ENCODE results near the gene SCG5.

The SCG5 gene

DNA sequence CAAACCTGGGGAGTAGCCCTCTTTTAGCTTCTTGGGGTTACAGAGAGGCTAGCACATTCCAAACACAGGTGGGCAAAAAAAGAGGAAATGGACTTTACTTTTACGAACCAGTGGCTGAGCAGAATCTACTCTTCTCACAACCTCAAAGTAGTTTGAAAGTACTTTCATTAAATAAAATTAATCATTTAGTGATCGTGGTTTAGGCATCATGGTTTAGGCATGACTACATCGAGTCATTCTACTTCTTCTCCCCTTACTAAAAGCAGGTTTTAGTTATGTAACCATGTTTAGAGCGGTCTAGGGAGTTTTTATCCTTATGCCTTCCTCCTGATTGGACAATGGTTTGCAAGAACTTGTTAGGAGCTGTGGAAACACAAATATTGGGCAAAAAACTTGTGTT is 73.8 kb downstream of the SCG5 start:
- TF ChIP-seq ZSCAN30 (tag by site-specific recombination; IDR thresholded peaks at IDR 0.05) (no peak), ZNF549 (tag by site-specific recombination; IDR thresholded peaks at IDR 0.05) (no peak), ZNF623 (tag by site-specific recombination; IDR thresholded peaks at IDR 0.05) (no peak), ZBTB48 (tag by site-specific recombination; IDR thresholded peaks at IDR 0.05) (no peak), ZNF510 (tag by site-specific recombination; IDR thresholded peaks at IDR 0.05; ENCODE audit: insufficient replicate concordance) (no peak), HOXC10 (CRISPR knock-in tag; IDR thresholded peaks at IDR 0.05) (no peak)
- TF ChIP-seq, protein P1, sequence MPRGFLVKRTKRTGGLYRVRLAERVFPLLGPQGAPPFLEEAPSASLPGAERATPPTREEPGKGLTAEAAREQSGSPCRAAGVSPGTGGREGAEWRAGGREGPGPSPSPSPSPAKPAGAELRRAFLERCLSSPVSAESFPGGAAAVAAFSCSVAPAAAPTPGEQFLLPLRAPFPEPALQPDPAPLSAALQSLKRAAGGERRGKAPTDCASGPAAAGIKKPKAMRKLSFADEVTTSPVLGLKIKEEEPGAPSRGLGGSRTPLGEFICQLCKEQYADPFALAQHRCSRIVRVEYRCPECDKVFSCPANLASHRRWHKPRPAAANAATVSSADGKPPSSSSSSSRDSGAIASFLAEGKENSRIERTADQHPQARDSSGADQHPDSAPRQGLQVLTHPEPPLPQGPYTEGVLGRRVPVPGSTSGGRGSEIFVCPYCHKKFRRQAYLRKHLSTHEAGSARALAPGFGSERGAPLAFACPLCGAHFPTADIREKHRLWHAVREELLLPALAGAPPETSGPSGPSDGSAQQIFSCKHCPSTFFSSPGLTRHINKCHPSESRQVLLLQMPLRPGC (tag by site-specific recombination; IDR thresholded peaks at IDR 0.05), result no peak
- TF ChIP-seq, protein P2, sequence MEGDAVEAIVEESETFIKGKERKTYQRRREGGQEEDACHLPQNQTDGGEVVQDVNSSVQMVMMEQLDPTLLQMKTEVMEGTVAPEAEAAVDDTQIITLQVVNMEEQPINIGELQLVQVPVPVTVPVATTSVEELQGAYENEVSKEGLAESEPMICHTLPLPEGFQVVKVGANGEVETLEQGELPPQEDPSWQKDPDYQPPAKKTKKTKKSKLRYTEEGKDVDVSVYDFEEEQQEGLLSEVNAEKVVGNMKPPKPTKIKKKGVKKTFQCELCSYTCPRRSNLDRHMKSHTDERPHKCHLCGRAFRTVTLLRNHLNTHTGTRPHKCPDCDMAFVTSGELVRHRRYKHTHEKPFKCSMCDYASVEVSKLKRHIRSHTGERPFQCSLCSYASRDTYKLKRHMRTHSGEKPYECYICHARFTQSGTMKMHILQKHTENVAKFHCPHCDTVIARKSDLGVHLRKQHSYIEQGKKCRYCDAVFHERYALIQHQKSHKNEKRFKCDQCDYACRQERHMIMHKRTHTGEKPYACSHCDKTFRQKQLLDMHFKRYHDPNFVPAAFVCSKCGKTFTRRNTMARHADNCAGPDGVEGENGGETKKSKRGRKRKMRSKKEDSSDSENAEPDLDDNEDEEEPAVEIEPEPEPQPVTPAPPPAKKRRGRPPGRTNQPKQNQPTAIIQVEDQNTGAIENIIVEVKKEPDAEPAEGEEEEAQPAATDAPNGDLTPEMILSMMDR (tag by site-specific recombination; IDR thresholded peaks at IDR 0.05), result no peak

DNA sequence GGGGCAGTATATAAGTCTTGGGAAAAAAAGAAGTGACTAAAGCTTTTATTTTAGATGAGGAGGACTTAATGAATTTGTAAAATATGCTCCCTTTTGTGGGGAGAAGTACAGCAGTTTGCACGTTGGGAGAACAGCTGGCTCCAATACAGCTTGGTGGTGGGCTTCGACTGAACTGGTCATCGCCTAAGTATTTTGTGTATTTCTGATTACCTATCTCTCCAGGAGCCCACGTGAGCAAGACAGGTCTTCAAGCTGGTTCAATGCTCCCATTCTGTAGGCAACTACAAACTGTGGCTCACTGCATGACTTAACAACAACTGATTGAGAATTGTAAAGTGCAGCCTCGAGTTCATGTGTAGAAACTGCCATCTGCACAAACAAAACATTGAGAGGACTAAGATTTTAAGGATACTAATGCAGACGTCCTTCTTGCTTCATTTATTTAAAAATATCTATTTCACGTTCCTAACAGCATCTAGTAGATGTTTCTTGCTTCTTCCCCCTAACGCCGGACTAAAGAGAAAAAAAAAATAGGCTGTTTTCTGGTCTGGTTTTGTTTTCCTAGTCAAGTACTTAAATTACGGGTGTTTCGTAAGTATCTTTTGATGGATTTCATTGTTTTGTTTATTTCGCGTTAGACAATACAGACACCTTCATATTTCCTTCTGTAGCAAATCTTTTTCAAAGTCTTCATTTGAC is 74.9 kb downstream of the SCG5 start:
- Histone ChIP-seq H3K36me3 (ENCODE audit: control insufficient read depth in 2 of 2, insufficient read depth in 1 of 2, low read length in 2 of 2) (no peaks in the 10 kb centered on the region), H3K4me3 (ENCODE audit: low read depth, low read length) (no peak overlapping the region), H3K4me1 (ENCODE audit: control insufficient read depth, insufficient read depth, low read length) (peaks cover 2% of the 10 kb centered on the region; the same call in 1 of the 2 replicates), H3K27ac (ENCODE audit: extremely low read depth, low read depth, low read length) (no peak overlapping the region), H3K9me3 (ENCODE audit: control insufficient read depth, insufficient read depth, low read depth, low read length) (no peaks in the 10 kb centered on the region)
- ChIA-PET CTCF (interaction anchor here (0.7 kb wide), 3 partner anchors 120 to 281 kb away, joined by 3 to 5 read pairs (median 4); no protein-coding TSS in a partner anchor), POLR2A (no interaction called here)
- TF ChIP-seq ZNF660 (tag by site-specific recombination; IDR thresholded peaks at IDR 0.05) (no peak), ZNF501 (tag by site-specific recombination; IDR thresholded peaks at IDR 0.05) (no peak), ZNF76 (tag by site-specific recombination; IDR thresholded peaks at IDR 0.05; ENCODE audit: borderline replicate concordance, low read depth) (no peak), GLI4 (tag by site-specific recombination; IDR thresholded peaks at IDR 0.05) (no peak), ZNF623 (tag by site-specific recombination; IDR thresholded peaks at IDR 0.05) (no peak), ZNF175 (tag by site-specific recombination; IDR thresholded peaks at IDR 0.05) (no peak), MEIS1 (CRISPR knock-in tag; IDR thresholded peaks at IDR 0.05; ENCODE audit: borderline replicate concordance) (no peak)
- TF ChIP-seq, protein P3, sequence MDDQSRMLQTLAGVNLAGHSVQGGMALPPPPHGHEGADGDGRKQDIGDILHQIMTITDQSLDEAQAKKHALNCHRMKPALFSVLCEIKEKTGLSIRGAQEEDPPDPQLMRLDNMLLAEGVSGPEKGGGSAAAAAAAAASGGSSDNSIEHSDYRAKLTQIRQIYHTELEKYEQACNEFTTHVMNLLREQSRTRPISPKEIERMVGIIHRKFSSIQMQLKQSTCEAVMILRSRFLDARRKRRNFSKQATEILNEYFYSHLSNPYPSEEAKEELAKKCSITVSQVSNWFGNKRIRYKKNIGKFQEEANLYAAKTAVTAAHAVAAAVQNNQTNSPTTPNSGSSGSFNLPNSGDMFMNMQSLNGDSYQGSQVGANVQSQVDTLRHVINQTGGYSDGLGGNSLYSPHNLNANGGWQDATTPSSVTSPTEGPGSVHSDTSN (CRISPR knock-in tag; IDR thresholded peaks at IDR 0.05), result no peak
- TF ChIP-seq, protein P4, sequence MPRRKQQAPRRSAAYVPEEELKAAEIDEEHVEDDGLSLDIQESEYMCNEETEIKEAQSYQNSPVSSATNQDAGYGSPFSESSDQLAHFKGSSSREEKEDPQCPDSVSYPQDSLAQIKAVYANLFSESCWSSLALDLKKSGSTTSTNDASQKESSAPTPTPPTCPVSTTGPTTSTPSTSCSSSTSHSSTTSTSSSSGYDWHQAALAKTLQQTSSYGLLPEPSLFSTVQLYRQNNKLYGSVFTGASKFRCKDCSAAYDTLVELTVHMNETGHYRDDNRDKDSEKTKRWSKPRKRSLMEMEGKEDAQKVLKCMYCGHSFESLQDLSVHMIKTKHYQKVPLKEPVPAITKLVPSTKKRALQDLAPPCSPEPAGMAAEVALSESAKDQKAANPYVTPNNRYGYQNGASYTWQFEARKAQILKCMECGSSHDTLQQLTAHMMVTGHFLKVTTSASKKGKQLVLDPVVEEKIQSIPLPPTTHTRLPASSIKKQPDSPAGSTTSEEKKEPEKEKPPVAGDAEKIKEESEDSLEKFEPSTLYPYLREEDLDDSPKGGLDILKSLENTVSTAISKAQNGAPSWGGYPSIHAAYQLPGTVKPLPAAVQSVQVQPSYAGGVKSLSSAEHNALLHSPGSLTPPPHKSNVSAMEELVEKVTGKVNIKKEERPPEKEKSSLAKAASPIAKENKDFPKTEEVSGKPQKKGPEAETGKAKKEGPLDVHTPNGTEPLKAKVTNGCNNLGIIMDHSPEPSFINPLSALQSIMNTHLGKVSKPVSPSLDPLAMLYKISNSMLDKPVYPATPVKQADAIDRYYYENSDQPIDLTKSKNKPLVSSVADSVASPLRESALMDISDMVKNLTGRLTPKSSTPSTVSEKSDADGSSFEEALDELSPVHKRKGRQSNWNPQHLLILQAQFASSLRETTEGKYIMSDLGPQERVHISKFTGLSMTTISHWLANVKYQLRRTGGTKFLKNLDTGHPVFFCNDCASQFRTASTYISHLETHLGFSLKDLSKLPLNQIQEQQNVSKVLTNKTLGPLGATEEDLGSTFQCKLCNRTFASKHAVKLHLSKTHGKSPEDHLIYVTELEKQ (tag by site-specific recombination; IDR thresholded peaks at IDR 0.05; ENCODE audit: borderline replicate concordance), result no peak

More for the DNA sequence above, 73.8 kb downstream of the SCG5 start:
- Histone ChIP-seq H3K9me3 (ENCODE audit: control insufficient read depth, insufficient read depth, low read depth, low read length) (no peaks in the 10 kb centered on the region), H3K4me3 (ENCODE audit: low read depth, low read length) (no peak overlapping the region), H3K36me3 (ENCODE audit: control insufficient read depth in 2 of 2, insufficient read depth in 1 of 2, low read length in 2 of 2) (no peaks in the 10 kb centered on the region), H3K4me1 (ENCODE audit: control insufficient read depth, insufficient read depth, low read length) (peaks cover 2% of the 10 kb centered on the region; the same call in 1 of the 2 replicates), H3K27ac (ENCODE audit: extremely low read depth, low read depth, low read length) (no peak overlapping the region)
- ChIA-PET CTCF (interaction anchor here (0.7 kb wide), 1 partner anchor 129 kb away, joined by 4 read pairs; no protein-coding TSS in a partner anchor), POLR2A (interaction anchor here (1.0 kb wide), 1 partner anchor 75 kb away, joined by 4 read pairs; no protein-coding TSS in a partner anchor)
